NCI-H2107 treated with DMSO at 0.1 percent for 48 hours (cell line): ENCODE results near the gene NEURL3.

Source experiments
- DNase-seq: peaks from one replicate; lab custom pipeline; 2025; ENCODE audit not compliant: unreplicated experiment; lab: John Stamatoyannopoulos, UW

The NEURL3 gene

DNA sequence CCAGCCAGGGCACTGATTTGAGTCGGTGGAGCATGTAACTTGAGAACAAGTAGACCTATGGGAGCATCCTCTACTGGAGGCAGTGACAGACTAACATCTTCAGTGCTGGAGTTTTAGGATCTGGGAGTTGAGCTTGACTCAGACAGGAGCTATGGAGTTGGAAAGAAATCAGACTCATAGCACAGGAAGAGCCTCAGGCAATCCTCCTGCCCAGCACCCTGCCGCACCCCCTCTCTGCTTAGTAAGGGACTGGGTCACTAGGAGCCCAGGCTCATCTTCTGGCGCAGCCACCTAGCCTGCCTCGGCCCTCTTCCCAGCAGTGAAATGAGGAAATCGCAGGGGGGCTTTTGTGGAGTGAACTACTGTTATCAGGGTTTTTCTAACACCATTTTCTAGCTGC lies 35.0 kb upstream of the NEURL3 start:
- no peak for DNase-seq

DNA sequence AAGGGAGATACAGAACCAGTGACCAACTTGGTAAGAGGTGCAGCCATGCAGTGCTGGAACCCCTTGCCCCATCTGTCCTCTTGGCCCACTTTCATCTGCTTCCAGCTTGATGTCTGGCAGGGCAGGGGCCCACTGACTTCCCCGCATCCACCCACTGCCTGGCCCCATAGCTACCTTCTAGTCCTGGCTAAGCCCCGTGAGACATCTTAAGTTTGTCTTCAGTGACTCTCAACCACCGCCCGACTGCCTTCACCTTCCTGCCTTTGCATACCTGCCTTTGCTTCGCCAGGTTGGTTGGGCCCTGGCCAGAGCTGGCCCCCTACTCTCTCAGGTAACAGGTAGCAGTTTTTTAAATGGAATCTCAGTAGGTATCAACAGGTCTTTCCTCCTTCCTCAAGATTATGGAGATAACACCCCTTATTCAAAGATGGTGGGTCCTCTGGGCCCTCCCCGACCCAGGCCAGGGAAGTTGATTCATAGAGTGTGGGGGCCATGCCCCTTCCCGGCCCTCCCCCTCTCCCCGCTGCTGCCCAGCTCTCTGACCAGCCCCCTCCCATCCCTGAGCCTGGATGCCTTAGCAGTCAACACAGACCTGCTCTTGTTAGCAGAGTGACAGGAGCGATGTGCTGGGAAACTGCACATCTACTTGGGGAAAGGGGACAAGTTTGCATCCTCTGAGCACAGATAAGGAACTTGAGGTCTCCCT lies 34.2 kb upstream of the NEURL3 start:
- DNase-seq, result no peak

DNA sequence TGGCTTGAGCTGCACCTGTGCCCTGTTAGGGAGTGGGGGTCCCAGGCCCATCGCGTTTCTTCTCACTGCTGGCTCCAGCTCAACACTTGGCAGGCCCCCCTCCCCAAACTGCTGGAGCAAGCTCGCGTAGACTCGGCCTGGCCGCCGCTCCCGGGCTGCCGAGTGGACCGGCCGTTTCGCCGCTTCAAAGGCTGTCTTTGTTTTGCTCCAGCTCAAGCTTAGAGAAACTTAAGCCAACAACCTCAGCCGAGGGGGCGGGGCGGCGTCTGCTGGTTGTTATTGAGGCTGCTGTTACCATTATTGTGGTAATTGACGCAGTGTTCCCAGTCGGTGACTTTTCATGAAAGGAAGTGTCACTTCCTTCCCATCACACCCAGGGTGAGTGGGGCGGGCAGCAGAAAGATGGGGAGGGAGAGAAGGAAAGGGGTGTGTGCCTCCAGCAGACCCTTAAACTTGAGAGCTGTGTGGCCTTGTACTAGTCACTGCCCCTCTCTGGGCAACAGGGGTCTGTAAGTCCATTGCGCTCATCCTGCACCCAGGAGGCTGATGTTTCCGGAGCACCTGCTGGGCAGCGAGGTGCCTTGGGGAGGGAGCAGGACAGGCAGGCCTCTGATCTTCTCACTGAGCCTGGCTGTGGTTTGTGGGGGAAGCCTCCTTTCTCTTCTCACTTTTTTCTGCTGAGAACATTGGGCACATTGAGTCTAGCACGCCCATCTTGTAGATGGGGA lies 33.5 kb upstream of the NEURL3 start:
- DNase-seq, result no peak

DNA sequence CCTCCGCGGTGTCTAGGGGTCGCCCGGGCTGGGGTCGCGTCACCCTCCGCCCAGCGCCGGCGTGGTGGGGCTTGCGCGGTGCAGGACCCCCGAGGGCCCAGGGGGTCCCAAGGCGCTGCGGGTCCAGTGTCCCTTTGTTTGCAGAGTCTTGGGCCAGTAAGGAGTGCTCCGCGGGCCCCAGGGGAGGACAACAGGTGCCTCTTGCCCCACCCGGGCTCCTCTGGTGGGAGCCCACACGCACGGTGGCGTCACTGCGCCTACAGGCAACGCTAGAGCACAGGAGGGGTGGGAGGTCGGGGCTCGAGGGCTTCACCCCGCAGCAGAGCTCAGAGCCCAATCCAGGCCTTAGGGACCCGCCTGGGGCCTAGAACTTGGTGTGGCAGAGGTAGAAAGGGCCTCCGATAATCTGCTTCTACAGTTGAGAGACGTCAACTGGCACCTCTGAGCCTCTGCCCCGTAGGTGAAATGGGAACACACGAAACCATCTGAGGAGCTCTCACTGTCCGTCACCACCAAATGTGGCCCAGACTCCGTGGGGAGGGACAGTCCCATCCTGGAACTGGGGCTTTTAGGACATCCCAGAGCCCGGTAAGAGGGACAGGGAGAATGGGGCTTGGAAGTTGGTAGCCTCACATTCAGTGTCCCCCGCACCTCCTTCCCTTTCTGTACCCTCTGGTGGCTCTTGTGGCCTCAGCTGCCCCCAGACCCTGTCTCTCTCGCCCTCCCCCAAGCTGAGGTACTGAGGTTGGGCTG lies 32.8 kb upstream of the NEURL3 start:
- DNase-seq, result no peak

DNA sequence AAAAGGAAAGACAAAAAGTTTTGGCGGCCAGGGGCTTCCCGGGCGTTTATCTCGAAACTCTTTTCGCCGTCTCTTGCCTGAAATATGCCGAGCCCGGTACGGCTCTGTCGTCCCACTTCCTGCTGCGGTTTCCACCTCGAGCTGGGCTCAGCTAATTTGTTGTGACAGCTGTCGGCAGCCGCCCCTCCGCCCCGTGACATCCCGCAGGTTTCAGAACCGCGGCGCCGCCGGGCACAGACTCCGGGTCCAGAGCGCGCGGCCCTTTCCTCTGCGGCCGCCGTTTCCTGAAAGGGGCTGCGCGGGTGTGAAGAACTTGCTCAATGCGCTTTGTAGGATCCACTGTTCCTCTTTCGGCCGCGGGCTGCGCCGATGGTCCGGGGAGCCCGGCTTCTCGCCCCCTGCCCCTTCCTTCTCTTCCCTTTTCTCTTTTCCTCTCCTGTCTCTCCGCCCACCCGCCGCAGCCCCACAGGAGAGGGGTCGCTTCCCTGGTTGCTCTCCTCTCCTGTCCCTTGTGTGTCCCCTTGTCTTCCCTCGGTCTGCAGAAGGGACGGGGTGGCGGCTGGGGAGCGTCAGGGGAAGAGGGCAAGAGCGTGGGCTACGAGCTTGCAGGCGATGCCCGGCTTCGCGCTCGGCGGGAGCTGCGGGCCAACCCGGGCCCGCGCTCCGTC lies 32.0 kb upstream of the NEURL3 start:
- no peak for DNase-seq

DNA sequence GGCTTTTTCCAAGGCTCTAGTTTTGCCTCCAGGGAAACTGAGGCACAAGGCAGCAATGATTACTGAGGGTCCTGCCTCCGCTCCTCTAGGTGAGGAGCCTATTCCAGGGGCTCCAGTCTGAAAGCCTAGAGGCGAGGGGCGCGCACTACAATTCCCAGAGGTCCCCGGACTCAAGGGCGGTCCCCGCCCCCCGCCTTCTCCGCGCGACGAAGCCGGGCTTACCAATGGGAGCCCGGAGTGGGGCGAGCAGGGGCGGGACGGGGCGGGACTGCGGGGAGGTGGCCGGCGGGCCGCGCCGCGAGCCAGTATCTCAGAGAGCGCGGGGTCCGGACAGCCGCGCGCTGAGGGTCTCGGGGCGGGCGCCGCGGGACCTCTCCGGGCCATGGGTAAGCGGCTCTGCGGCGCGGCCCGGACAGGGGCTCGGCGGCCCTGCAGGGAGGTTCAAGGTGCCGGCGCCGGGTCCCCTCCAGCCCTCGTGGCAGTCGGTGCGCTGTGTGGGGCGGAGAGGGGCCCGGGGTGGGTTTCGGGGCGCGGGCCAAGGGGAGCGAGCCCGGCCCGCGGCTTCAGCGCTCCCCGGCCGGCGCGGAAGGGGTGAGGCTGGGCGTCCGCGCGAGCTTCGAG lies 31.4 kb upstream of the NEURL3 start, which contains the start of gene ARID5A:
Gene ARID5A, plus strand, starts transcription at position 308 of the 621 bp plus-strand sequence. Its CDS starts 75 bp downstream, at position 383.
- DNase-seq, result peak; percentile 25

DNA sequence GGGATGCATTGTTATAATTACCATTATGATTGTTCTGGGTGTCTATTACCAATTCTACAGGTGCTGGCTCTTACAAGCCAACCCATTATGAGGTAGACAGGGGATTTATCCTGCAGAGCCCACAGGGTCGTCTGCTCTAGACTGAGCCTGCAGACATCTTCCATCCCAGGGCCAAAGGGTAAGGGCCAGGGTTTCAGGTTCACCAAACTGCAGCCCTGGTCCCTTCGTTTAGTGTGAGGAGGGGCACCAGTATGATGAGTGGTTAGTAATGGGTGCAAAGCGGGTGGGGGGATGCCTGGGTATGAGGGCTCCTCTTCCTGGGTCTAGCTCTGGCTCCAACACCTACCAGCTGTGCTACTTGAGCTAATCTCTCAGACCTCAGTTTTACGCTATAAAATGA lies 30.2 kb upstream of the NEURL3 start:
- no peak for DNase-seq

DNA sequence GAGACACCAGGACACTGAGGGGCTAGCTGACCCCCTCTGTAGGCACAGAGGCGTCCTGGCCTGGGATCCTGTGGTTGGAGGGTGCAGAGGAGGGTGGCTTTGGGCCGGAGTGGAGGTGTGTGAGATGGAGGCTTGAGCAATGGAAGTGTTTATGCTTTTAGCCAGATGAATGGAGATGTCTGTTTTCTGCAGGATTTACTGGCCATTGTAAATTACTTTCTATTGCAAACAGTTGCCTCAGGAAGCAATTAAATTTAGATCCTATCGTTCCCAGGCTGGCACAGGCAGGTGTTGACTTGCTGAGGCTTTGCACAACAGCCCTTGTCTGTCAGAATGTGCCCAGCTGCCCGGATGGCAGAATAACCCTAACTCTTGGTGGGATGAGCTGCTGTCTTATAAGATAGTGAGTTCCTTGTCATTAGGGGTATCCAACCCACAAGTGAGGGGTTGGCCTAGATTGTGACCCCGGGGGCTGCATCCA lies 29.6 kb upstream of the NEURL3 start:
- DNase-seq, result peak; percentile 70

DNA sequence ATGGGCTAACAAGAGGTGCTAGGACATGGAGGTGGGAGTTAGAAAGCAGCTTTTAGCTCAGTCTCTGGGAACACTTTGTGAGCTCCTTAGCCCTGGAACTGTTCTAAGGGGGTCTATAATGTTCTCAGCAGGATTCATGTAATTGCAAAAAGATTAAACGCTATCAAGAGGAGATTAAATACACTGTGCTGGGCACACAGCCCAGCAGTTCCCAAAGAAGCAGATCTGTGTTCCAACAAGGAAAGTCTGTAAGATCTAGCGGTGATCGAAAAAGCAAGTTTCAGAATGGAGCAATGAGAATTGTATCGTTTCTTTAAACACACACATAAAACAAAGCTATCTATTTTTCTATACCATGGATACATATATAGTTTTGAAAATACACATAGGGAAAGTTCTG lies 29.0 kb upstream of the NEURL3 start:
- no peak for DNase-seq

DNA sequence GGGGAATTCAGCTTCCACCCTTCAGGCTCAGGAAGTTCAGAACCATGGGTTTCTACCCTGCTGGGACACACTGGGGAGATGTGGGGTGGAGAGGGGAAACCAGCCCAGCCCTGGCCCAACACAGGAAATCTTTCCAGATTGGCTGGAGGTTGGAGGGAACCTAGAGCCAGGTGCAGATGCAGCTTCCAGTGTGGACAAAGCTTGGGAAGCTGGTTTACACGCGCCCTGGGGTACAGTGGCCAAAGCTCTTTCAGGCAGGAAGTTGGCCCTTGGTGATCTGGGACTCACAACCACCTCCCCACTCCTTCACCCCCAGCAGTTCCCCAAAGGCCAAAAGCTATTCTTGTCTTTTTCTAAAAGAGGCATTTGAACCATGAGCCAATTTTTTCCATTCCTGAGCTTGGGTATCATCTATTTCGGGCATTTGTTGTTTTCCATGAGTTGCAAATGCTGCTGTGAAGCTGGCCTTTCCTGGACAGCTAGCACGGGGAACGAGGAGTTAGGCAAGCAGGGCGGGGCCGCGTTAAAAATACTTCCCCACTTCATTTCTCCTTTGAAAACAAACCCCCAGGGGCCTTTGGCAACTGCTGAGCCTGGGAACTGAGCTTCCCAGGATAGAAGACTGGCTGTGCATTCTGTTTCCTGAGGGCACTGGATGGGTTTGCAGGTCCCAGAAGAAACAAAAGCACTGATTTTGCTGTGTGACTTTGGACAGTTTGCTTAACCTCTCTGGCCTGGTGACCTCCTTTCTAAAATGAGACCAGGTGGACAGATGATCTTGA lies 28.3 kb upstream of the NEURL3 start:
- DNase-seq, result no peak

DNA sequence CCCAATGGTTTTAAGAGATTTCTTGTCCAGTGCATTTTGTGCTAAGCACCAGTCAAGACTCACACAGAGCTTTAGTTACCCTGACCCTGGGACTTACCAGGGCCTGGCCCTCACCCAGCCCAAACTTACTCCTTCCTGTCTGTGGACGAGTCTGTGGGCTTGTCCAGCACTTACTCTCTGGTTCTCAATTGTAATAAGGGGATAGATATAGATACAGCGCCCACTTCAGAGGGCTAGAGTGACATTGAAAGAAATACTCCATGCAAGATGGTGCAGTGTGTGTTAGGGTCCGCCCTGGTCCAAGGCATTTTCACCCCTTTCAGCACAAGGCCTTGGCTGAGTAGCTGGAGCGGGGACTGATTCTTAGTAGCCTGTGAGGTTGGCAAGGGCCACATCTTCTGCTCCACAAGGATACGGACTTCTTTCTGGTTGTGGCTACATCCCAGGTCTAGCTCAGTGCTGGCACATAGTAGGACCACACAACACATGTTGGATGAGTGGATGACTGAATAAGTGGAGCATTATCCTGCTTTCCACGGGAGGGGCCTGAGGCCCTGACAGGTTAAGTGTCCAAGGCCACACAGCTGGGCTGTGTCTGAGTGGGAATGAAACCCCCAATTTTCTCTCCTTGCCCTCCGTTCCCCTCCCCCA lies 27.6 kb upstream of the NEURL3 start:
- no peak for DNase-seq

DNA sequence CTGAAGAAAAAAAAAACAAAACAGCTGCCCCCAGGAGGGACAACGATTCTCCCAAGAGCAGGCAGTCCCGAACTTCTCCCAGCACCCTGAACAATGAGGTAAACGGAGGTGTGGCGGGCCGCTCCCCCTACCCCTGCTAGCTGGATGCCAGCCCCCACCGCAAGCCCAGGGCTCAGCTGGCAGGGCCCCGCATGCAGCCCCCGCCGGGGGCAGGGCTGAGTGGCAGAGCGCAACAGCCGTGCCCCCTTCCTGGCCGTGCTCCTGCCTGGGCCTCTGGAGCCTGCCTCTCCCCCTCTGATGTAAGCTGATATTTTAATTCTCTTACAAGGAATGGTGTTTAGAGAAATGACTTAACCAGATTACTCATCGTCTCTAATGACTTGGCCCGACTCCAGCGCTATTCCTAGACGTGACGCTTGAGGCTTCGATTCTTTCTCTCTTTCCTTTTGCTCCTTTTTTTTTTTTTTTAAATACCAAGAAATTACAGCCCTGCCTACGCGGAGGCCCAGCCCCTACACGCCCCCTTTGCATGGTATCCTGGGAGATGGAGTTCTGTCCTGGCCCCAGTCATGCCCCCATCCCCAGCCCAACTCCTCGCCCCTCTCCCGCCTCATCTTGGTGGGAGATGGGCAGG lies 26.8 kb upstream of the NEURL3 start:
- DNase-seq, result peak; percentile 95

DNA sequence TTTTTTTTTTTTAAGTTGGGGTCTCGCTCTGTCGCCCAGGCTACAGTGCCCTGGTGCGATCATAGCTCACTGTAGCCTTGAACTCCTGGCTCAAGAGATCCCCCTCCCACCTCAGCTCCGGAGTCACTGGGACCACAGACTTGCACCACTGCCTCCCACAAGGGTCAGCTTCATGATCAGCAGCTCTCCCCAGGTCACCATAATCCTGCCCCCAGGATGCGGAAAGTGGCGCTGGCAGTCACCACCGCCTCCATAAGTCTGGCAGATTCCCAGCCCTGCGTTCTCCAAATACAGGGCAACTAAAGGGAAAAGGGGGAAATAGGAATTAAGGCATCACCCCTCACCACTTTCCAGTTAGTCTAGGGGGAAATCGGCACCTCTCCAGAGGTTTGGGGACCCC lies 26.2 kb upstream of the NEURL3 start:
- DNase-seq, result no peak

DNA sequence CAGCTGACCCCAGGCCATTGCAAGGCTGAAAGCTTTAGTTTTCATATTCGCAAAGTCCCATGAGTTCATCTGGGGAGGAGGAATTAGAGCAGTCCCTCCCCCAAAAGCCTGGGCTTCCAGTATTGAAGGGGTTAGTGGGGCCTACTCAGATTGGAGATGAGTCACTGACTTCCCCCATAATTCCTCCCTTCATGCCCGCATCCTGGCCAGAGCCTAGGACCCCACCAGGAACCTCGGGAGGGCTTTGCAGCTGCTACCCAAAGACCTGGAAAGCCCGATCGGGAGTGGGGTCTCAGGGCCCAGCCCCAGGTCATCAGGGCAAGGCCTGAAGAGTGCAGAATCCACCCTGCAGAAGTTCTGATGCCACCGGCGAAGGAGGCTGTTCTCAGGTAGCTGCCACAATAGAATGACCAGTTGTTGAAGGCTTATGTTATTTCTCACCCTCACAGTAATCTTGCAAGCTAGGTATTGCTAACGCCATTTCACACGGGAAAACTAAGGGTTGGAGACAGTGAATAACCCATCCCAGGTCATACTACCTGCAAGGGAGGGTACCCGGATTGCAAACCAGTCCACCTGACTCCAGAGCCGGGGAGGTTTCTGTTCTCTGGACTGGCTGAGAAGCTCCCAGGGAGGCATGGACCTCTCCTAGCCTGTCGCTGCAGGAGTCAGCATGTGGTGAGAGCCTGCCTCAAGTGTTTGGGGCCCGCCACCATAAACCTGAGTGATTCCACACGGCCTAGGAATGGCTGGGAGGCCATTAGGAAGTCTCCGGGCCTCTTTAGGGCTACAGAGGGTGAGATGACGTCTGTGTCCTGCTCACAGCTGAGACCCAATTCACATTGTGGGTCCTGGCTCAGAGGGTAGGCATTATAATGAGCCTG lies 25.6 kb upstream of the NEURL3 start:
- no peak for DNase-seq

DNA sequence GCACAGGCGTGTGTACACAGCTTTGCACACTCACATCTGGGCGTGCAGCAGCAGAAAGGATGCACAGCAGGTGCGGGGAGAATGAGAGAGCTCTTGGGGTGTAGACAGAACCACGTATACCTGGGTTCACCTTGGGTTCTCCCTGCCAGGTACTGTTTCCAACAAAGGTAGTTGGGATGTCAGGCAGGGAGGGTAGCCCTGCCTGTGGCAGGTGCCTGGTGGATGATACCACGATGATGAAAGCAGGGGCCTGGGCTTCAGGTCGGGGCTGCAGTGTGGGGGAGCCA lies 24.9 kb upstream of the NEURL3 start:
- no peak for DNase-seq

DNA sequence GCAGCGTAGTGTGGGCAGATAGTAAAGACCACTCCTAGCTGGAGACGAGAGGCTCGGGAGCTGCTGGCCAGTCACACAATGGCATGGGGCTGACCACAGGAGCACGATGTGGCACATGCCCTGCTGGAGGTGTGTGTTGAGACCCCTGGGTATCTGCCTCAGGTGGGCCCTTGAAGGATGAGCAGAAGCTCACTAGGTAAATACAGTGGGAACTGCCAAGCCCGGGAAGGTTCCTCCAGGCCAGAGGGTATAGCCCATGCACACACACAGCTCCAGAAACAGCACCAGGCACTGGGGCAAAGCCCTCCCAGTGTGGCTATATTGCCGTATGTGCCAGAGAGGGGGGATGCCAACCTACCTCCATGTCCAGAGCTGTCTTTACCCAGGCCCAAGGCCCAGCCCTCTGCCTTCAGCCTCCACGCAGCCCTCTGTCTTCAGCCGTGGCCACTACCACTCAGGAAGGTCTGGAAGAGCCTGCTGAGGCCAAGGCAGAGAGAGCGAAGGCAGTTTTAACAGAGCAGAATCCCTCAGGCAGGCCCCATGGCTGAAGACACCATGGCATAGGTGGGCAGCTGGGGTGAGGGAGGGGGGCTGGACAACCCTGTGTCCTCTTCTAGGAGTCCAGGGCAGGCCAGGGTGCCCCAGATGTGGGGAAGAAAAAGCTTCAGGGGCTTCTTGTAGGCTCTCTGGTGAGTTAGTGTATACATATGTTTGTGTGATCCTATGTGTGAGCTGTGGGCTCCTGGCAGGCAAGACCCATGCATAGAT lies 24.4 kb upstream of the NEURL3 start:
- no peak for DNase-seq

DNA sequence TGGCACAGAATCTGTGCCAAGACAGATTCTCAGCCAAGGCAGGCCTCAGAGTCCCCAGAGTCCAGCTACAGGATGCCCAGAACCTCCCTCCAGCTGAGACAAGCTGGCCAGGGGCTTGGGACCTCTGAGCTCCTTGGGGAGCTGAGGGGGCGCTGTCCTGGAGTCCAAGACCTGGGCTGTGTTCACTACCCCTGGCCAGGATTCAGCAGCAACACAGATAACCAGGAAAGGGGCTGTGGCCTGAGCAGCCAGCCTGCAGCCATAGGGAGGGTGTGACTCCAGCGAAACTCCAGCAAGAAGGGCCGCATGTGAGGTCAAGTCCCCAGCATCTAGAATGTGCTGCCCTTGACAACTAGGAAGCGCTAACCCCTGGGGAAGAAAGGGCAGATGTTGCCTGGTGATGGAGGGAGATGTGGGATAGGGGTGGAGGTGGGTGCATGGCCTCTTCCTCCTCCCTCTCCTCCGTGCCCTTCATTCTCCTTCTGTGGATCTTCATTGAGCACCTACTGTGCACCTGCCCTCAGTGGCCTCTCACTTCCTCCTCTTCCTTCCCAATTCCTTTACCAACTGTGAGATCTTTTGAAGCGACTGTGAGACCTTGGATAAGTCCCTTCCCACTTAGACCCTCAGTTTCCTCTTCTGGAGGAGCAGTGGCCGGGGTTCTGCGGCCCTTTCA lies 23.7 kb upstream of the NEURL3 start:
- no peak for DNase-seq
